ENCODE data around the gene IL16.

- TF ChIP-seq POLR2AphosphoS5 (IDR thresholded peaks at IDR 0.05; ENCODE audit: low read depth, low read length) (no peak), POLR2A (IDR thresholded peaks at IDR 0.05; ENCODE audit: low read depth, low read length) (no peak)
Measured at GRCh38 chr15:81168644-81169043, 28.0 kb upstream of the IL16 start.
